Measurements from ENCODE around the gene SNAPIN.

- TF ChIP-seq POLR2A (IDR thresholded peaks at IDR 0.05) (no peak), CTCF (IDR thresholded peaks at IDR 0.05) (no peak)
Observed at GRCh38 chr1:153610334-153610733, 48.2 kb upstream of the SNAPIN start.

All from esophagus squamous epithelium (tissue), 4 donors.